Neural cell (in vitro differentiated cells): ENCODE data around the gene GTPBP3.

ENCODE experiments used
- CTCF ChIP-seq: fragments of 450-650 bp; IDR thresholded peaks from 2 replicates; pipeline ENCODE4 v1.5.1; 2014; ENCODE audit warnings: antibody characterized with exemption, mild to moderate bottlenecking, moderate library complexity; ENCODE audit not compliant: poor library complexity, severe bottlenecking
- EP300 ChIP-seq: fragments of 450-650 bp; conservative IDR thresholded peaks from 2 replicates; pipeline ENCODE4 v1.6.1; 2014; ENCODE audit warnings: antibody characterized with exemption, mild to moderate bottlenecking, moderate library complexity; ENCODE audit not compliant: poor library complexity, severe bottlenecking
- MXI1 ChIP-seq: fragments of 450-650 bp; conservative IDR thresholded peaks from 2 replicates; pipeline ENCODE4 v1.6.1; 2014; ENCODE audit warnings: antibody characterized with exemption, mild to moderate bottlenecking; ENCODE audit not compliant: poor library complexity, severe bottlenecking
- POLR2AphosphoS5 ChIP-seq: IDR thresholded peaks from 2 replicates; pipeline ENCODE4 v1.6.1; 2012
- RAD21 ChIP-seq: fragments of 450-650 bp; conservative IDR thresholded peaks from 2 replicates; pipeline ENCODE4 v1.6.1; 2014; ENCODE audit warnings: antibody characterized with exemption, mild to moderate bottlenecking, moderate library complexity
- REST ChIP-seq: IDR thresholded peaks from 2 replicates; pipeline ENCODE4 v1.6.1; 2012; ENCODE audit warnings: borderline replicate concordance
- SMC3 ChIP-seq: fragments of 450-650 bp; conservative IDR thresholded peaks from 2 replicates; pipeline ENCODE4 v1.6.1; 2014; ENCODE audit warnings: antibody characterized with exemption, mild to moderate bottlenecking, moderate library complexity; ENCODE audit not compliant: poor library complexity

GRCh38 chr19:17306285-17306714, 31.1 kb upstream of the GTPBP3 start:
- TF ChIP-seq SMC3, result no peak
- TF ChIP-seq POLR2AphosphoS5, result no peak
- no peak for TF ChIP-seq RAD21
- TF ChIP-seq CTCF, result no peak
- no peak for TF ChIP-seq REST
- TF ChIP-seq EP300, result no peak
- no peak for TF ChIP-seq MXI1
